ENCODE data around the gene NRCAM. TPM values are rescaled to one million over a fixed set of nuclear protein-coding genes. Genes with fewer than 3 reads are reported as not detected.

The NRCAM gene
- total and polyA plus RNA-seq, 7 donors = 1.3 to 3.9 (median 1.8) TPM; not detected in 2

GRCh38 chr7:108158776-108159175, 297.5 kb downstream of the NRCAM start:
- intact Hi-C loops (cut with DNase I) = no loop called here
- WGBS, 2 donors = 16 to 53% methylated on average over 1 of the region's 1 CpG
- TF ChIP-seq POLR2AphosphoS5 (IDR thresholded peaks at IDR 0.05) = no peak
- no peak for TF ChIP-seq POLR2A (IDR thresholded peaks at IDR 0.05)

DNA sequence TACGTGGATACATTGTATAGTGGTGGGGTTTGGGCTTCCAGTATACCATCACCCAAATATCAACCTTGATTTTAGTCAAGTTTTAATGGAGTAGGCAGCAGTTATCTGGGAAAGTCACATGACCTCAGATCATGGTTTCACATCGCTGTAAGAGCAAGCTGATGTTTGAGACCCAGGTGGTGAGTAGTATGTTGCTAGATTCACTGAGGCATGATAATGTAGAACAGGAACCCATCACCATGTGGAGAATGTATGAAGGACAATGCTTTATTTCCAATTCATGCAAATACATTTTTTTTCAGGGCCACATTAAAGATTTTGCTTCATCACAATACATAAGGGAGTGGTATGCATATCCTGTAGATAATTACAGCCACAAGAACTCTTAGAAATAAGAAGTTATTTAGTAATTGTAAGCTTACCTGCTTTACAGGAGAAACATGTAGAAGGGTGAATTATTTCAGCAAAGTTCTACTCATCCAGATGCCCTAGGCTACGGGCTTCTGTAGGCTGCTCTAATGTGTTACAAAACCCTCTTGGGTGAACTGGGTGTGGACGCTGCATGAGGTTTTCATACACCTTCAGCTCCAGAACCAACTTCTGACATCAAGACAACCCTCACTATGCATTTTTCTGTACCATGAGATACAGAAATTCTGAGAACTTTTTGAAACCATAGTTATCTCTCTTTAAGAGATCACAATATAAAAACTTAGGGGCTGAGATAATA, 298.5 kb downstream of the NRCAM start:
- no peaks in the 10 kb centered on the region for H3K9me3 ChIP-seq
- no peak overlapping the region for H3K4me3 ChIP-seq
- intact Hi-C loops (cut with DNase I) = no loop called here
- 93 to 95% methylated on average over 4 of the region's 4 CpGs for WGBS, 2 donors
- H3K36me3 ChIP-seq = no peaks in the 10 kb centered on the region
- no peak for TF ChIP-seq POLR2AphosphoS5 (IDR thresholded peaks at IDR 0.05)
- no peak for TF ChIP-seq POLR2A (IDR thresholded peaks at IDR 0.05)
- no peak for TF ChIP-seq EP300 (IDR thresholded peaks at IDR 0.05)
- TF ChIP-seq, protein P1, sequence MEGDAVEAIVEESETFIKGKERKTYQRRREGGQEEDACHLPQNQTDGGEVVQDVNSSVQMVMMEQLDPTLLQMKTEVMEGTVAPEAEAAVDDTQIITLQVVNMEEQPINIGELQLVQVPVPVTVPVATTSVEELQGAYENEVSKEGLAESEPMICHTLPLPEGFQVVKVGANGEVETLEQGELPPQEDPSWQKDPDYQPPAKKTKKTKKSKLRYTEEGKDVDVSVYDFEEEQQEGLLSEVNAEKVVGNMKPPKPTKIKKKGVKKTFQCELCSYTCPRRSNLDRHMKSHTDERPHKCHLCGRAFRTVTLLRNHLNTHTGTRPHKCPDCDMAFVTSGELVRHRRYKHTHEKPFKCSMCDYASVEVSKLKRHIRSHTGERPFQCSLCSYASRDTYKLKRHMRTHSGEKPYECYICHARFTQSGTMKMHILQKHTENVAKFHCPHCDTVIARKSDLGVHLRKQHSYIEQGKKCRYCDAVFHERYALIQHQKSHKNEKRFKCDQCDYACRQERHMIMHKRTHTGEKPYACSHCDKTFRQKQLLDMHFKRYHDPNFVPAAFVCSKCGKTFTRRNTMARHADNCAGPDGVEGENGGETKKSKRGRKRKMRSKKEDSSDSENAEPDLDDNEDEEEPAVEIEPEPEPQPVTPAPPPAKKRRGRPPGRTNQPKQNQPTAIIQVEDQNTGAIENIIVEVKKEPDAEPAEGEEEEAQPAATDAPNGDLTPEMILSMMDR (IDR thresholded peaks at IDR 0.05) = no peak
- DNase-seq = no peak
- H3K27ac ChIP-seq = no peak overlapping the region
- H3K27me3 ChIP-seq = no peaks in the 10 kb centered on the region
- no peaks in the 10 kb centered on the region for H3K4me1 ChIP-seq

More at GRCh38 chr7:108158776-108159175, 297.5 kb downstream of the NRCAM start:
- Histone ChIP-seq H3K4me3 (no peak overlapping the region), H3K4me1 (no peaks in the 10 kb centered on the region), H3K9me3 (no peaks in the 10 kb centered on the region), H3K36me3 (no peaks in the 10 kb centered on the region), H3K27ac (no peak overlapping the region), H3K27me3 (no peaks in the 10 kb centered on the region)
- no peak for DNase-seq

GRCh38 chr7:108156897-108157605, 299.2 kb downstream of the NRCAM start:
- Histone ChIP-seq H3K36me3 (no peaks in the 10 kb centered on the region), H3K27ac (no peak overlapping the region), H3K4me1 (no peaks in the 10 kb centered on the region), H3K27me3 (no peaks in the 10 kb centered on the region), H3K9me3 (no peaks in the 10 kb centered on the region), H3K4me3 (no peak overlapping the region)
- DNase-seq = no peak
- intact Hi-C loops (cut with DNase I) = no loop called here
- TF ChIP-seq POLR2AphosphoS5 (IDR thresholded peaks at IDR 0.05) (no peak), EP300 (IDR thresholded peaks at IDR 0.05) (no peak), POLR2A (IDR thresholded peaks at IDR 0.05) (no peak)
- TF ChIP-seq, protein P1 (IDR thresholded peaks at IDR 0.05) = no peak
- 77 to 86% methylated on average over 3 of the region's 3 CpGs for WGBS, 2 donors

DNA sequence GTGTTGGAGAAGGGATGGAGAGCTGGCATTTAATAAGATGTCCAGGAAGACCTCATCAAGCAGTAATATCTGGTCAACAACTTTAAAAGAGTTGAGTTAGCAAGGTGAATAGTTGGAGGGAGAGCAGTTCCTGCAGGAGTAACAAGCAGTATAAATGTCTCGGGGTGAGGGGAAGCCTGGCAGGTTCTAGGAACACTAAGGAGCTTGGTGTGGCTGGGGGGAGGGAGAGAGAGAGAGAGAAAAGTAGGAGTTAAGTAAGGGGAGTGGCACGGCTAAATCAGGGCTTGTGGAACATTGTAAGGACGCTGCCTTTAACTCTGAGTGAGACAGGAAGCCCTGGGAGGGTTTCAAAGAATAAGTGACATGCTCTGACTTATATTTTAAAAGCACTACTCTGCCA, 304.0 kb downstream of the NRCAM start:
- intact Hi-C loops (cut with DNase I) = no loop called here
- Histone ChIP-seq H3K27ac (no peak overlapping the region), H3K36me3 (no peaks in the 10 kb centered on the region), H3K9me3 (no peaks in the 10 kb centered on the region), H3K4me1 (peaks cover 0 to 9% (median 0%) of the 10 kb centered on the region in 4 donors), H3K4me3 (no peak overlapping the region), H3K27me3 (no peaks in the 10 kb centered on the region)
- WGBS, 2 donors = 61 to 74% methylated on average over 3 of the region's 3 CpGs
- TF ChIP-seq POLR2AphosphoS5 (IDR thresholded peaks at IDR 0.05) = no peak
- no peak for TF ChIP-seq EP300 (IDR thresholded peaks at IDR 0.05)
- TF ChIP-seq, protein P1 (IDR thresholded peaks at IDR 0.05) = no peak
- TF ChIP-seq POLR2A (IDR thresholded peaks at IDR 0.05) = no peak
- DNase-seq = no peak

DNA sequence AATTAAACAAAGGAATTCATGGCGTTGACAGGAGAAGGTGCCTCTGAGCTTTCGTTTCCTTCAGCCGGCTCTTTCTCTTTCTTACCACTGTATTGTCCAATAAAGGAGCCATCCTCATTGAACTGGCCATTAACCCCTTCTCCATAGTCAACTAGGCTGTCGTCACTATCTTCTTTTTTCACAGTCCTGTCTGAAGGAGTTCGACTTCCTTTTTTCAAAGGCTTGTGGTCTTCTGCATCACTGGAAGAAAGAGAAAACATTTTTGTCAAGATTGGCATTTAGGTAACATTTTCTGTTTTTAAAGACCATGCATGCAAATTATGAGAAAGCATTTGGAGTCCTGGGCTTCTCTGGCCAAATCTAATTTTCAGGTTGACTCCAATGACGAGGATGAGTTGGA, 306.3 kb downstream of the NRCAM start:
- intact Hi-C loops (cut with DNase I) = loop anchor here (2.0 to 5.0 kb wide), 5 partner anchors 148 to 687 kb away; partner anchors contain the start of genes CBLL1, DLD and LAMB1
- WGBS, 2 donors = 50 to 54% methylated on average over 6 of the region's 6 CpGs
- H3K4me1 ChIP-seq = peaks cover 0 to 21% (median 12%) of the 10 kb centered on the region in 4 donors
- no peak overlapping the region for H3K4me3 ChIP-seq
- no peaks in the 10 kb centered on the region for H3K9me3 ChIP-seq
- H3K27ac ChIP-seq = peak overlapping the region in 1 of 4 donors; percentile 35
- DNase-seq = no peak
- no peaks in the 10 kb centered on the region for H3K36me3 ChIP-seq
- TF ChIP-seq, protein P1 (IDR thresholded peaks at IDR 0.05) = no peak
- H3K27me3 ChIP-seq = no peaks in the 10 kb centered on the region

All from sigmoid colon (tissue), 7 donors.